ENCODE measurements around the gene TRPV4.
A peak's percentile ranks its signal among the peaks of the same experiment; 100 is the strongest.
"Not testable (repeated sequence)": the region's sequence is repeated elsewhere in the genome, so short reads cannot be mapped to it uniquely, and the experiment has no call there.

TRPV4 gene

DNA sequence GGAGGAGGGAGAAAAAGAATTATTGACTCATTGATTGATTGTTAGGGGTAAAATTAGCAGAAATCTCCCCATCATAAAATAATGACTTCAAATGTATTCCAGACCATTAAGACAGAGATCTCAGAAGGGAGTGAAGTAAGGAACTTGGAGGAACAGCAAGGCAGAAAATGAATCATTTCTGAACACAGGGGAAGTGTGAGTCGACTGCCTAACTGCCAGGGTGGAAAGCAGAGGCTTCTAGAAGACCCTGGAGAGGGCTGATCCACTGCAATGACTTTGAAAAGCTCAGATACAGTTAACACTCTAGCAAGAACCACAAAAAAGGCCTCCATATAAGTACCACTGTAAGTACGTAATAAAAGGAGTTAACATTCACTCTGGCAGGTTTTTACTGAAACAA is 37.5 kb upstream of the TRPV4 start:
- H3K27ac Mint-ChIP-seq = peak overlapping the region; percentile 55
- H3K9me3 Mint-ChIP-seq = no peaks in the 10 kb centered on the region
- peaks cover 8% of the 10 kb centered on the region for H3K36me3 Mint-ChIP-seq (ENCODE audit: low read depth)
- intact Hi-C loops (cut with micrococcal nuclease) = no loop called here
- H3K4me3 Mint-ChIP-seq = no peak overlapping the region
- H3K27me3 Mint-ChIP-seq = no peaks in the 10 kb centered on the region
- peaks cover 55% of the 10 kb centered on the region for H3K4me1 Mint-ChIP-seq (ENCODE audit: low read depth)

DNA sequence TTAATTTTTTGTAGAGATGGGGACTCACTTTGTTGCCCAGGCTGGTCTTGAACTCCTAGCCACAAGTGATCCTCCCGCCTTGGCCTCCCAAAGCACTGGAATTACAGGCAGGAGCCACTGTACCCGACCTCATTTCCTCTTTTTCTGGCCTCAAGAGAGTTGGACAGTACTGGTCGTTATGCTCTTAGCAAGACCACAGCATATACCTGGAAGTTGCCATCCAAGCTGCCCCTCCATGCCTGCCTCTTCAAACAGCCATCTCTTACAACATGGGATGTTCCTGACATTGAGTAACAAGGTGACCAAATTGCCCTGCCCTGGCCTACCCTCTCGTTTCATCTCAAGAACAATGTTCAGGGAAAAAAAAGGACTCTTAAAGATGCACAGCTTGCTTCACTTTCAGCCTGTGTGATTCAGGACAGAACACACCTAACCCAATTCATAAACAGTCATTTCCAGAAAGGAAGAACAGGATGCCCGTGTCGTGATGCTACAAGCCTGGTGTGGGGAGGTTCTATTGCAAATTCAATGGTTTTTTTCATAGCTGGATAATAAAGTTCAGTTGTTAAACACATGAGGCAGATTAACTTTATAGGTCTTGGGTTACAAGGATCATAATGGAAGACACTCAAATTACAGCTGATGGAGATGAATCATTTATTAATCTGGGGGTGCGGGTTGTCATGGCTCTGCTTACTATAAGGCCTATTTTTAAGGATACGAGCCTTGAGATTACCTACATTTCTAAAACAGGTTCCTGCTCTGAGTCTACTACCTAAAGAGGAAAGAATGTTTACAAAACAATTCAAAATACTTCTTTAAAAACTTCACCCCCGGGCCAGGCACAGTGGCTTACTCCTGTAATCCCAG is 35.2 kb upstream of the TRPV4 start:
- Mint-ChIP-seq H3K36me3 (ENCODE audit: low read depth) (peaks cover 13% of the 10 kb centered on the region), H3K9me3 (no peaks in the 10 kb centered on the region), H3K4me3 (no peak overlapping the region), H3K27me3 (no peaks in the 10 kb centered on the region), H3K27ac (no peak overlapping the region), H3K4me1 (ENCODE audit: low read depth) (peaks cover 61% of the 10 kb centered on the region)
- intact Hi-C loops (cut with micrococcal nuclease) = no loop called here

DNA sequence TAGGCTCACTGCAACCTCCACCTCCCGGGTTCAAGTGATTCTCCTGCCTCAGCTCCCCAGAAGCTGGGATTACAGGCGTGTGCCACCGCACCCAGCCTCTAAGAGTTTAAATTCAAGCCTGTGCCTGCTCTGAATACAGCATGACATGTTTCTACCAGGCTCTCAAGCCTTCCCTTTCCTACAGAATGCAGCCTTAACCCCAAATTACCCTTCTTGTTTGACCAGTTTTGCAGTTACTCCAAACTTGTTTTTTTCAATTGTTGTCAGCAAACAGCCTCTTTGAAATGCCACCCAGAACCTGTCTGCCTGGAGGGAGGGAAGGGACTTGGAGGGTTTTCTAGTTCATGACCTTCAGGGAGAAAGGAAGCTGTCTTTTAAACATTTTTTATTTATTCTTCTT is 31.7 kb upstream of the TRPV4 start:
- intact Hi-C loops (cut with micrococcal nuclease) = no loop called here
- Mint-ChIP-seq H3K27ac (no peak overlapping the region), H3K36me3 (ENCODE audit: low read depth) (peaks cover 31% of the 10 kb centered on the region), H3K4me3 (no peak overlapping the region), H3K27me3 (no peaks in the 10 kb centered on the region), H3K9me3 (no peaks in the 10 kb centered on the region), H3K4me1 (ENCODE audit: low read depth) (peaks cover 31% of the 10 kb centered on the region)

DNA sequence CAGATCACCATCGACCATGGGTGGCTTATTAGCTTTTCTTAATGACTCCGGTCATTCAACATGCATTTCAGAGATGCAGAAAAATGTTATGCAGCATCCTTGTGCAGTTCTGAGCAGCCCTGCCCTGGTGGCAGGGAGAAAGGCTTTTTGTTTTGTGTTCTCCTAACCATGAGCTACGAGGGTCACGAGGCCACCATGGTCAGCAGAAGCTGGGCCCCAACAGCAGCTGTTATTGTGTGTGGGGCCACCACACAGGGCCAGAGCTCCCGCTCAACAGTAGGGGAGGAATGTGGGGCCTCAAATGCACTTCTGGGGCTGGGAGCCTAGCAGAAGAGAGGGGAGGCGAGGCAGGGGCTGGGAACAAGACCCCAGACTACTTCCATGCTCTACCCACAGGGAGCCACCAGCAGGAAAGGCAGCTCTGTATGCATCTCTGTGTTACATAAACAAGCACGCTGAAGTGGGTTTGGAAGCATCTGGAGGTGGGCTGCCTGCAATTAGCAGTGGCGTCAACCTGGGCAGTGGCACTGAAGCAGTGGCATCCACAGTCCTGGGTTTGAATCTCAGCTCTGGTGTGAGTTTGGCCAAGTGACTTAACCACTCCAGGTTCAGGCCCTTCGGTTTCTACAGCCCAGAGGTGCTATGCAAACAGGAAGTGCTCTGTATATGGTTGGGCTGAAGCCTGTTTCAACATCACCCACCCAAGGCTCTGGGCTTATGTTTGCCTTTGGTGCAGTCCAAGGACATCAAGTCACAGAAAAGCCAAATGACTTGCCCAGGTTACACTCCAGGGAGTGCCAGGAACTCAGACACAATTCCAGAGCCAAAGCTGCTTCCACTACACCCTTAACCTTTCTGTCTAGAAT is 30.9 kb upstream of the TRPV4 start:
- no peak overlapping the region for H3K4me3 Mint-ChIP-seq
- H3K9me3 Mint-ChIP-seq = no peaks in the 10 kb centered on the region
- H3K4me1 Mint-ChIP-seq (ENCODE audit: low read depth) = peaks cover 27% of the 10 kb centered on the region
- H3K27ac Mint-ChIP-seq = no peak overlapping the region
- peaks cover 31% of the 10 kb centered on the region for H3K36me3 Mint-ChIP-seq (ENCODE audit: low read depth)
- intact Hi-C loops (cut with micrococcal nuclease) = no loop called here
- H3K27me3 Mint-ChIP-seq = no peaks in the 10 kb centered on the region

DNA sequence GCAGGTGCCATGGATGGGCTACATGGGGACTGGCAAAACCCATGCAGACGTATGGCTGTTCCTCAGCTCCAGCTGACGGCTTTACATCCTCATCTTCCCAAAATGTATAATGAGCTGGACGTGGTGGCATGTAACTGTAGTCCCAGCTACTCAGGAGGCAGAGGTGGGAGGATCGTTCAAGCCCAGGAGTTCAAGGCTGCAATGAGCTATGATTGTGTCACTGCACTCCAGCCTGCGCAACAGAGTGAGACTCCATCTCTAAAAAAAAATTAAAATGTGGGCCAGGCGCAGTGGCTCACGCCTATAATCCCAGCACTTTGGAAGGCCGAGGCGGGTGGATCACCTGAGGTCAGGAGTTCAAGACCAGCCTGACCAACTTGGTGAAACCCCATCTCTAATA is 29.3 kb upstream of the TRPV4 start:
- H3K27ac Mint-ChIP-seq; H3K27me3 Mint-ChIP-seq; H3K9me3 Mint-ChIP-seq; H3K4me3 Mint-ChIP-seq; intact Hi-C loops (cut with micrococcal nuclease): not testable (repeated sequence)
- H3K36me3 Mint-ChIP-seq (ENCODE audit: low read depth) = peaks cover 44% of the 10 kb centered on the region
- H3K4me1 Mint-ChIP-seq (ENCODE audit: low read depth) = peaks cover 19% of the 10 kb centered on the region

DNA sequence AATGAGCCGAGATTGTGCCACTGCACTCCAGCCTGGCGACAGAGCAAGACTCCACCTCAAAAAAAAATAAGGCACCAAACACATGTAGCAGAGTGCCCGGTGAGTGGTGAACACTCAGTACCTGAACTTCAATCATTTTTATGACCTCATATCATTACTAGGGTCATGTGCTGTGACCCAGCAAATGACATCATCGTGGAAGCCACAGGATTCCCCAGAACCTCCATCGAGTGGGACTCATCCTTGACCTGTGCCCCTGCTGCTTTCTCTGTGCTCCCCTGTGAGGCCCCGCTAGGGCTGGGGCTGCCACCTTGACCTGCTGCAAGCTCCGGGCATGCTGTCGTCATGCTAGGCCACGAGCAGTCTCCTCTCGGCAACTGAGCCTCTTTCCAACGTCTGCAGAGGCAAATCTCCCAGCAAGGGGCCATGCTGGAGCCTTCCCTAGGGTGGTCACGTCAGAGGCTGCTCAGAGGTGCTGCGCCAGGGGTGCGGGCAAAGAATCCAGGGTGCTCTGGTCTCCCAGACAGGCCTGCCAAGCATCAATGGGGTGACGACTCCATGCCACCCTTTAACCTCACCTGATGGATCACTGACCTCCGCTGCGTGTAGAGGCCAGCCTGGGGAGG is 28.6 kb upstream of the TRPV4 start:
- H3K4me1 Mint-ChIP-seq (ENCODE audit: low read depth) = peaks cover 19% of the 10 kb centered on the region
- no peak overlapping the region for H3K27ac Mint-ChIP-seq
- H3K36me3 Mint-ChIP-seq (ENCODE audit: low read depth) = peaks cover 51% of the 10 kb centered on the region
- intact Hi-C loops (cut with micrococcal nuclease) = no loop called here
- no peak overlapping the region for H3K4me3 Mint-ChIP-seq
- no peaks in the 10 kb centered on the region for H3K27me3 Mint-ChIP-seq
- H3K9me3 Mint-ChIP-seq = no peaks in the 10 kb centered on the region

DNA sequence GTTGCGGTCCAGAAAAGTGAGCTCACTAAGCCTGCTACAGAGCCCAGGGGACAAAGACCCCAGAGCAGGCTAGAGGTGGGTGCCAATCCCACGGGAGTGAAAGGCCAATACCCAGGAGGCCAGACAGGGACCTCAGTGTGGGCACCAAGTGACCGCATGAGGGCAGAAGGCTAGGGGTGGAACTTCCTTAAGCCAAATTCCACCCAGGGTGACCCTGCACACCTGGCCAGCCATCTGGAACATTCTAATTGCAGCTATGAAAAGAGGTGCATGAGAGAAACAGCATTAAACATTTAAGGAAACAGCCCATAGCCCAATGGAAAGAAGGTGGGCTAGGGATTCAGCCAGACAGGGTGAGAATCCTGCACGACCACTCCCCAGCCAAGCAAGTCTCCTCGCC is 27.8 kb upstream of the TRPV4 start:
- Mint-ChIP-seq H3K36me3 (ENCODE audit: low read depth) (peaks cover 58% of the 10 kb centered on the region), H3K9me3 (no peaks in the 10 kb centered on the region), H3K27me3 (no peaks in the 10 kb centered on the region), H3K27ac (no peak overlapping the region), H3K4me3 (no peak overlapping the region), H3K4me1 (ENCODE audit: low read depth) (peaks cover 19% of the 10 kb centered on the region)
- intact Hi-C loops (cut with micrococcal nuclease) = no loop called here

DNA sequence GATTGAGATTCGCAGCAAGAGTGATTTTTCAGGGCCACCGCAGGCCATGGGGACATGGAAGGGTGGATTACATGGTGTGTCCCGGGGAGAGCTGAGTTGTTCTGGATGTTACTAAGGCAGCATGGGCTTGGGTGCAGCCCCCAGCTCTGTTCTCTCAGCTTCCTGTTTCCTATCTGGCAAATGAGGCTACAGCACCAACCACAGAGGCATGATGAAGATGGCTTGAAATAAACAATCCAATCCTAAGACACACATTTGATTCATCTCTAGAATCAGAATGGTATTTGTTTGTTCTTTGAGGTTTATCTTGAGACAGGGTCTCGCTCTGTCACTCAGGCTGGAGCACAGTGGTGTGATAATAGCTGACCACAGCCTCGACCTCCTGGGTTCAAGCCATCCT is 25.6 kb upstream of the TRPV4 start:
- intact Hi-C loops (cut with micrococcal nuclease) = loop anchor here (10.0 kb wide), 1 partner anchor 46 kb away; the partner anchor contains the start of gene TCHP
- no peak overlapping the region for H3K4me3 Mint-ChIP-seq

DNA sequence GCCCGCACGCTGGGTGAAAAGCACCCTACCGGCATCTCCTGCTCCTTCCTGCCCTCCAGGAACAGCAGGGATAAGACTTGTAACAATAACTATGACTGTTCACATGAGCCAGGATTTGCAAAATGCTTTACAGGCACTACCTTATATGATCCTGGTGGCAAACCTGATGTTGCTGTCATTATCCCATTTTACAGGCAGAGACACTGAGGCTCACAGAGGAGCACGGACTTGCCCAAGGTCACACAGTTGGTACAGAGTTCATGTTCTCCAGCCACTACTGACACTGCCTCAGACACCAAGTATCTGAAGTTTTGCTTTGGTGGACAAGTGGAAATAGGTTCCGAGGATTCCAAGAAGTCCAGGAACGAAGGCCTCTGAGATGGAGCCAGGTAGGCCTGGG is 24.5 kb upstream of the TRPV4 start:
- Mint-ChIP-seq H3K4me1 (ENCODE audit: low read depth) (no peaks in the 10 kb centered on the region), H3K9me3 (no peaks in the 10 kb centered on the region), H3K27me3 (no peaks in the 10 kb centered on the region), H3K4me3 (no peak overlapping the region), H3K27ac (no peak overlapping the region), H3K36me3 (ENCODE audit: low read depth) (peaks cover 70% of the 10 kb centered on the region)
- intact Hi-C loops (cut with micrococcal nuclease) = loop anchor here (10.0 kb wide), 1 partner anchor 47 kb away; the partner anchor contains the start of gene TCHP

More for the DNA sequence above, 25.6 kb upstream of the TRPV4 start:
- Mint-ChIP-seq H3K27me3 (no peaks in the 10 kb centered on the region), H3K4me1 (ENCODE audit: low read depth) (peaks cover under 1% of the 10 kb centered on the region), H3K36me3 (ENCODE audit: low read depth) (peaks cover 76% of the 10 kb centered on the region), H3K9me3 (no peaks in the 10 kb centered on the region), H3K27ac (no peak overlapping the region)

DNA sequence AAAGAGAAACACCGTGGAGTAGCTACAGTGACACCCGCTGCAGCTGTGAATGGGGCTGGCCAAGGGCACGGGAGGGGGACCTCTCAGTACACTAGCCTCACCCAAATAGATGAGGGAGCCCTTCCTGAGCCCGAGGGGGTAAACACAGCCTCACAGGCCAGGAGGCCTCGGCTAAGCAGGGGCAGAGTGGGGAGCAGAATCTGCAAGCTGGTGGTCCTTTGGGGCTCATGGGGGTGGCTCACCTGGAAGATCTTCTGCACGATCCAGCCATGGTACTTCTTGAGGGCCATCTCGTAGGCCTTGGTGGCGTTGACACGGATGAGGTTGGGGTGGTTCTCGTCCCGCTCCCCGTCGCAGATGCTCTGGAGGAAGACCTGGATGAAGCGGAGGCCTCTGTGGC is 22.2 kb upstream of the TRPV4 start:
- Mint-ChIP-seq H3K4me3 (no peak overlapping the region), H3K27me3 (no peaks in the 10 kb centered on the region), H3K36me3 (ENCODE audit: low read depth) (peaks cover 60% of the 10 kb centered on the region), H3K4me1 (ENCODE audit: low read depth) (peaks cover 1% of the 10 kb centered on the region), H3K9me3 (no peaks in the 10 kb centered on the region), H3K27ac (no peak overlapping the region)
- intact Hi-C loops (cut with micrococcal nuclease) = loop anchor here (2.0 to 10.0 kb wide), 2 partner anchors 49 to 75 kb away; partner anchors contain the start of gene TCHP

DNA sequence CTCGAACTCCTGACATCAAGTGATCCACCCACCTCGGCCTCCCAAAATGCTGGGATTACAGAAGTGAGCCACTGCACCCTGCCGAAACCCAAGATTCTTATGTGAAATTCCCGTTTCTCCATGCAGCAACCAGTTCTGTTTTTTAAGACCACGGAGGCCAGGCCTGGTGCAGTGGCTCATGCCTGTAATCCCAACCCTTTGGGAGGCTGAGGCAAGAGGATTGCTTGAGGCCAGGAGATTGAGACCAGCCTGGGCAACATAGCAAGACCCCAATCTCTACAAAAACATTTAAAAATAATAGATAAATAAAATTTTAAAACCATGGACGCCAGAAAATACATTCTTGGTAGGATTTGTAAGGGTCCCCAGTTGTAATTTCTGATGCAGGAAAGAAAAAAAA is 17.3 kb upstream of the TRPV4 start:
- intact Hi-C loops (cut with micrococcal nuclease) = loop anchor here (10.0 kb wide), 1 partner anchor 54 kb away; the partner anchor contains the start of gene TCHP

DNA sequence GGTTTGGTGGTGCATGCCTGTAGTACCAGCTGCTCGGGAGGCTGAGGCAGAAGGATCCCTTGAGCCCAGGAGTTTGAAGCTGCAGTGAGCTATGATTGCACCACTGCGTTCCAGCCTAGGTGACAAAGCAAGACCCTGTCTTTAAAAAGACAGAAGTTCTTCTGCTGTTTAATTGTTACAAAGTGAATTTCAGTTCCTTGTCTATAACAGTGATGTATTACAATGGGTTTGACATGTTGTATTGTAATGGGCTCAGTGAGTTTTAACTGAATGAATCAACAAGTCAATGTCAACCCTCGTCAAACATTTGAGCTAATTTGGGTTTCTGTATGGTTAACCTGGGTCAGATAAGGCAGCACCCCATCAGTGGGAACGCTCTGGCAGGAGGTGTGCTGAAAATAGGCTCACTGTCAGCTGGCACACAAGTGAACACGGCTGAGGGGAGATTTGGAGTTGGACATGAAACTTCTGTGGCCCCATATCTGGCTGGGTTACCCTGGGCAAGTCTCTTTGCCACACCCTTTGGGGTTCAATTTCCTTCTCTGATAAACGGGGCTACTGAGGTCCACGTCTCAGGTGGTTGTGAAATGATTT is 14.0 kb upstream of the TRPV4 start:
- Mint-ChIP-seq H3K4me3 (no peak overlapping the region), H3K27me3 (no peaks in the 10 kb centered on the region), H3K4me1 (ENCODE audit: low read depth) (peaks cover 50% of the 10 kb centered on the region), H3K36me3 (ENCODE audit: low read depth) (peaks cover 8% of the 10 kb centered on the region), H3K9me3 (no peaks in the 10 kb centered on the region), H3K27ac (peak overlapping the region; percentile 73)
- intact Hi-C loops (cut with micrococcal nuclease) = no loop called here

More for the DNA sequence above, 17.3 kb upstream of the TRPV4 start:
- Mint-ChIP-seq H3K4me1 (ENCODE audit: low read depth) (peaks cover 44% of the 10 kb centered on the region), H3K36me3 (ENCODE audit: low read depth) (peaks cover 28% of the 10 kb centered on the region)
- H3K27me3 Mint-ChIP-seq, H3K4me3 Mint-ChIP-seq, H3K9me3 Mint-ChIP-seq, H3K27ac Mint-ChIP-seq: not testable (repeated sequence)

DNA sequence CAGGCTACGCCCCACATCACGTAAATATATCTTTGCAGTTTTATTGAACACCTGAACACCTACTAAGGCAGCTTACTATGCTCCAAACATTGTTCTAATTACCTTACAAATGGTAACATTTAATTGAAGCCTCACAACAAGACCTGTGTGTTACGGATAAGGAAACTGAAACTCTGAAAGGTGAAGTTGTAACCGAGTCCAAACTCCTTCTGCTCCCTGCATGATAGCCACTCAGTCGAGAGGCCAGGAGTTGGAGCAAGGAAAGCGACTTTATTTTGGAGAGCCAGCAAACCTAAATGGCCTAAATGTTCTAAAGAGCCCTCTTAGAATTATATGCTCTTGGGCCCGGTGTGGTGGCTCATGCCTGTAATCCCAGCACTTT is 12.6 kb upstream of the TRPV4 start:
- Mint-ChIP-seq H3K27ac (peak overlapping the region; percentile 73), H3K4me3 (peak overlapping the region; percentile 6), H3K9me3 (no peaks in the 10 kb centered on the region), H3K4me1 (ENCODE audit: low read depth) (peaks cover 58% of the 10 kb centered on the region), H3K27me3 (no peaks in the 10 kb centered on the region), H3K36me3 (ENCODE audit: low read depth) (no peaks in the 10 kb centered on the region)
- intact Hi-C loops (cut with micrococcal nuclease) = loop anchor here (1.0 kb wide), 1 partner anchor 41 kb away; no protein-coding TSS in a partner anchor

Measured in dendritic cell treated with granulocyte-macrophage colony-stimulating factor and Interleukin-4, amounts not matched to agents 40 ng/mL and 50 ng/mL, for 4 days (primary cell).